D341Med (cell line): ENCODE results near the gene ZFP62.

Experiments
- DNase-seq: peaks from one replicate; pipeline ENCODE4 v3.0.0; 2012; ENCODE audit warnings: low spot score

Gene ZFP62

GRCh38 chr5:180810210-180810958, 50.7 kb downstream of the ZFP62 start:
- peak; percentile 94 for DNase-seq

DNA sequence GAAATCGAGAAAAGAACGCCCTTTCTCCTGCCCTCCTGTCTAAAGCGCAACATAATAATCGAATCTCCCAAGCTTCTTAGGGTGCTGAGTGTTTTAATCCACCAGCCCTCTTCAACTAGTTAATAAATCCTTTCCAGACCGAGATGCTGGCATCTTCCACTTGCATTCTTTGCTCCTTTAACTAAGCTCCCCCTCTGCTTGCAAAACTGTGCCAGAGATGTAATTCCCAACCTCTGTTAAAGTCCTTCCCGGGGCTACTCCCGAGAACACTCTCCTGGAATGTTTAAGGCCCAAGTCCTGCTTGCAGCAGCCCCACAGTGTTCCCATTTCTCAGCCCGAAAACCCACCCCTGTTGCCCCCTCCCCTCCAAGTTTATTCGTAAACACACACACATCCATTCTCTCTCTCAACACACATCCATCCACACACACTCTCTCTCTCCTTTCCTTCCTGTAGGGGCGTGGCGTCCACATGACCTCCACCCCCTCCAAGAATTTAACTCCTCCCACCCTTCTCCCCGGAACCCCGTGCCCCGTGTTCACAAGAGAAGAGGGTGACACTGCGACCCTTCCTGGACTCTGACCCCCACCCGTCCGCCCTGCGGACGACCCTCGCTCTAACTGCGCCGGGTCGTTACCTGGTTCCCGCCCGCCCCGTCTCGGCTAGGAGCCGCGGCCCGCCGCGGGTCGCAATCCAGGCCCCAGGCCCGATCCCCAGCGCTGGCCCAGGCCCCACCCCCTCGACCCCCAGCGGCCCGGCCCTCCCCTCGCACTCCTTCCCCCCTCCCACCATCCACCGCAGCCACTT, 51.5 kb downstream of the ZFP62 start:
- peak; percentile 94 for DNase-seq

DNA sequence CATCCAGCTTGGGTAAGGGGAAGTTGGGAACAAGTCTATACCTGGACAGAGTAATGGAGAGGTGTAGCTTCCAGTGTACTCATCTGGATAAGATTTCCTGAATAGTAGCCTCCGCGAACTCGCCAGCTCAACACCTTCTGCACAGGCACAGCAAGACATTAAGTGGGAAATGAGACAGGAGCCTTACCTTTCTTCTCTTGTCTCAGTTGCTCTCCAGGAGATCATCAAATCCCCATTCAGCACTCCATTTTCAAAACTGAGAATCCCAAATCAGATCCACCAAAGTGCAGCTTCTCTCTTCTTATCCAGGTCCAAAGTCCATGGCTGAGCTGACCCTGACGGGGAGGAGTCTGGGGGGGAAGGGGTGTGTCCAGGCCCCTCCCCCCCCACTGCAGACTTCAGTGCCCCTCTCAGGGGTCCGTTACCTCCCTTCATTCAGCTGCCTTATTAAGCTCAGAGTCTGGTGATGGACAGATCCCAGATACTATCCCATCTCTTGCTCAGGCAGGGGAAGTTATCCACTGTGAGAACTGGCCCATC, 52.5 kb downstream of the ZFP62 start:
- no peak for DNase-seq

GRCh38 chr5:180807654-180808414, 53.2 kb downstream of the ZFP62 start:
- DNase-seq: no peak

GRCh38 chr5:180807046-180807445, 54.0 kb downstream of the ZFP62 start:
- no peak for DNase-seq

DNA sequence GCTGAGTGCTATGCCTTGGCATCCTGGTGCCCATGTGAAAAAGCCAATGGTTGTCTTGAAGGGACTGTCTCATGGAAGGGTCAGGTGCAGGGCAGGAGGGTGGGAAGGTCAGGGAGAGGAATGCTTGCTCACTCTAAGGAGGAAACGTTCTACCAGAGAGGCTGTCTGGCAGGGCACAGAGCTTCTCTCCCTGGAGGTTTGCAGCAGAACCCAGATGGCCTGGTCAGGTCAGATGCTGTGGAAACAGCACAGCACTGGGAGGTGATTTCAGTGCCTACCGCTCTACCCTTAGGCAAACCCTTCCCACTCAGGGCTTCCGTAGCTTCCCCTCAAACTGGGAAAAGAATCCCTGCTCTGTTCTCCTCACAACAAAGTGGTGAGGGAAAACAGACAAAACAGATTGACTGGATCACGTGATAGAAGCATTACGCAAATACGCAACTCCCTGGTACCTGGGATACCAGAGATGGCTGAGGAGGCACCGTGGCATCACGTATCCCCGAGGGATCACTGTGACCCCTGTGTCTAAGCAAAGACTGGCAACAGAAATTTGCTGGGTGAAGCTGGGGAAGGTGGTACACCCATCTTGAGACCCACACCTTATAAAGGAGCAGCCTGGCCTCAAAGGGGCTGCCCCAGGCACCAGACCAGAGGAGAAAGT, 54.6 kb downstream of the ZFP62 start:
- no peak for DNase-seq

DNA sequence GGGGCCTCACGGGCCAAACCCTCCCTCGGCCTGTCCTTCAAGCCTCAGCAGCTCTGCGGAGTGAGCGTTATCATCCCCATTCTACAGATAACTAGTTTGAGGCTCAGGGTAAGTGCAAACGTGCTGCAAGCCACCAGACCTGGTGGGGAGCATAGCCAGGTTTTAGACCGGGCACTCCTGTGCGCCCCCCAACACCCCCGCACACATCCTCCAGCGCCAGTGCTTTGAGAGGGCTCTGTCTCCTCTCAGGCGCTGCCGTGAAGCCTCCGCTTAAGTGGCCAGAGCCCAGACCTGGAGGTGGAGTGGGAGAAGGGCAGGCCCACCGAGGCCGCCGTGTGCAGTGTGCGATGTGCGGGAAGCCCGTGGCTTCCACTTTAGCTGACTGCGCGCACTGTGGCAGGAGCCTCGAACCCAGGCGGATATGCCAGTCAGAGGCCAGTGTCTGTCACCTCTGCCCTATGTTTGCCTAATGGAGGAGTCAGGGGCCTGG, 56.9 kb downstream of the ZFP62 start:
- no peak for DNase-seq

DNA sequence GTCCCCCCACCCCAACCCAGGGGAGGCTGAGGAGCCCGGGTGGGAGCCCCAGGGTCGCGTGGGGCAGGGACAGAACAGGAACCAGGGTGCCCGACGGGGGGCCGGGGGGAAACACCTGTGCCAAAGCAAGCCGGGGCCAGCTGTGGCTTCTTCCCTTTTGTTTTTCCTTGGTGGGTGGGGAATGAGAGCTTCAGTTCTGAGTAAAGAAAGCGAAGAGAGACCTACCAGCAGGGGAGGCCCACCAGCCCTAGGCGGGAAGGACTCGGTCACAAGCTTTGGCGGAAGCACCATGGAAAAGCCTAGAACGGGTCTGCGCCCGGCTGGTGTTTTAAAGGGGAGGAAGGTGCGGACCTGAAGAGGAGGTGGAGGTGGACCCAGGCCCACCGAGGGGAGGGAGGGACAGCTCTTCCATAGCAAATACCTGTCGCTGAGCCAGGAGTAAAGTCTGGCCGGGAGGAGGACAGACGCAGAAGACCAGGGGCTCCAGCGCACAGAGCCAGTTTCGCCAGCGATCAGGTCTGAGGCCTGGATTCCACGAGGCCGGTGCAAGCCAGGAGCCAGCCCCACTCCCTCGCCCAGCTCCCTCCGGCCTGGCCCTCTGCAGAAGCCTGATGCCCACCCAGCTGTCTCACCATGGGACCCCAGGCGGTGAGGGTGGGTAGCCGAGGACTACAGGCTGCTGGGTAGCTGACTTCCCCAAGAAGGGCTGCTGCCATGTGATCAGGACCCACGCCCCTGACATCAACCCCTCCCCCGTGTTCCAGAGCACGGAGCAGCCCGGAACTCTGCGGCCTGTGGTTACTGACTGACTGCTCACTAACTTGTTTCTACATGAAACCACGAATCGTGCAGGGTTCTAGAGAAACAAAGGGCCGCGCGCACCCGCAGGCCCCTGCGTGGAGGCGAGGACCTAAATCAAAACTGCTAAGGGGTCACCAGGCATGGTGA, 57.6 kb downstream of the ZFP62 start:
- DNase-seq: no peak

- peak; percentile 93 for DNase-seq
Observed at GRCh38 chr5:180802325-180803180, 58.5 kb downstream of the ZFP62 start, which contains the start of gene MGAT1. Gene MGAT1, minus strand, starts transcription at chr5:180802806. Its CDS starts 9,835 bp downstream, at chr5:180792971.

- no peak for DNase-seq
Observed at GRCh38 chr5:180801596-180802324, 59.3 kb downstream of the ZFP62 start.

GRCh38 chr5:180799902-180800801, 60.9 kb downstream of the ZFP62 start:
- DNase-seq: no peak

GRCh38 chr5:180799194-180799593, 61.9 kb downstream of the ZFP62 start:
- peak; percentile 58 for DNase-seq

DNA sequence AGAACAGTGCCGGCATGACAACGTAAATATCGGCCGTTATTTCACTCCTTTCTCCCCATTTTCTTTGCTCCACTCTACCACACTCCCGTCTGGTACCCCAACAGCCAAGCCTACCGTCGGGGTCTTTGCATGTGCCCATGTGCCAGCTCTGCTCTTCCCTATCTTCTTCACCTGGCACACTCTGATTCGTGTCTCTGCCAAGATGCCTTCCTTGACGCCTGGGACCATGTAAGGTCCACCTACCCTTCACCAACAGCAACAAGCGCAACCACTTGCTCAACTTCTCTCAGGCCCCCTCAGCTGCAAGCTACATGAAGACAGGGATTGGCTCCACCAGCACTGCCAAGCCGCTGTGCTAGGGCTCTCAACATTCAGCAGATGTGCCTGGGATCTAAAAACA, 62.9 kb downstream of the ZFP62 start:
- no peak for DNase-seq
